Spleen (tissue), 11 donors: Measurements from ENCODE around the gene SLC27A1. TPM values are rescaled to one million over a fixed set of nuclear protein-coding genes. Genes with fewer than 3 reads are reported as not detected.

Experiments used
- DNase-seq: peaks from one replicate; pipeline ENCODE4 v3.0.0-alpha.2; 2020
- H3K27ac ChIP-seq, 8 donors: fragments of 200-600 bp; sonication (generic) in 7 of 8; 1 replicate in 4 of 8; 2 replicates in 4 of 8; pipeline versions ENCODE4 v1.5.0 to v1.8.0; 2016 to 2021; ENCODE audit warnings: inconsistent platforms in 4 of 8, mild to moderate bottlenecking in 4 of 8, moderate library complexity in 1 of 8
- H3K27me3 ChIP-seq, 7 donors: fragments of 200-600 bp; sonication (generic) in 6 of 7; replicated peaks in 1 of 7; 1 replicate in 4 of 7; 2 replicates in 3 of 7; pipeline versions ENCODE4 v1.5.0 to v1.8.0; 2016 to 2021; ENCODE audit warnings: inconsistent platforms in 3 of 7, mild to moderate bottlenecking in 1 of 7
- H3K36me3 ChIP-seq, 6 donors: fragments of 200-600 bp; sonication (generic) in 5 of 6; 1 replicate in 4 of 6; 2 replicates in 2 of 6; pipeline versions ENCODE4 v1.5.0 to v1.8.0; 2016 to 2021; ENCODE audit warnings: inconsistent platforms in 2 of 6
- H3K4me1 ChIP-seq, 6 donors: fragments of 200-600 bp; sonication (generic) in 5 of 6; 1 replicate in 3 of 6; 2 replicates in 3 of 6; pipeline versions ENCODE4 v1.5.0 to v1.8.0; 2016 to 2021; ENCODE audit warnings: inconsistent platforms in 3 of 6
- H3K4me3 ChIP-seq, 8 donors: fragments of 200-600 bp; sonication (generic) in 7 of 8; 1 replicate in 4 of 8; 2 replicates in 4 of 8; pipeline versions ENCODE4 v1.5.0 to v1.8.0; 2016 to 2021; ENCODE audit warnings: inconsistent platforms in 4 of 8, mild to moderate bottlenecking in 4 of 8, moderate library complexity in 2 of 8
- H3K9me3 ChIP-seq, 8 donors: fragments of 200-600 bp; sonication (generic) in 7 of 8; 1 replicate in 4 of 8; 2 replicates in 4 of 8; pipeline versions ENCODE4 v1.5.0 to v1.8.0; 2016 to 2021; ENCODE audit warnings: inconsistent platforms in 4 of 8
- POLR2A ChIP-seq, 3 donors: fragments of 450-650 bp; IDR thresholded peaks; one replicate each; pipeline ENCODE4 v1.5.1; 2017; ENCODE audit warnings: antibody characterized with exemption in 3 of 3, mild to moderate bottlenecking in 1 of 3
- POLR2AphosphoS5 ChIP-seq, 3 donors: sonication (generic); formaldehyde crosslinking; IDR thresholded peaks; one replicate each; pipeline ENCODE4 v1.5.1; 2017; ENCODE audit warnings: antibody characterized with exemption in 3 of 3
- WGBS, 5 donors: extraction: QIAGEN DNeasy Blood & Tissue Kit in 3 of 5; methylation state at CpG; one replicate each; pipeline versions ENCODE4 v1.1.5 to v1.1.7; 2013 to 2018; 5-methylcytosine and 5-hydroxymethylcytosine counted together
- intact Hi-C: fragments of 100-400 bp; cut with DNase I; formaldehyde crosslinking; loops from one replicate; pipeline ENCODE4 v1.15.0; 2023; ENCODE audit warnings: low total_unique reads
- polyA plus RNA-seq, 3 donors: library from polyadenylated mRNA; stranded (reverse); fragments of 200-250 nt; gene quantifications; one replicate each; pipeline ENCODE4 v1.2.1, GENCODE V29; 2013
- total RNA-seq, 7 donors: library from RNA; depleted of rRNA in 3 of 7; stranded (reverse); fragments of >200 nt in 3 of 7; fragmentation: NEBNext Ultra II Directional in 4 of 7; extraction: Animal tissue kit (Norgen Biotek cat#: 25700) in 4 of 7; gene quantifications; one replicate each; pipeline versions ENCODE4 v1.1.0 to v1.2.1, GENCODE V29; 2016 to 2021
- TF ChIP-seq, protein P1 (sequence below), 11 experiments: fragments of 200-600 bp in 7 of 11; fragments of 450-650 bp in 4 of 11; sonication (generic) in 4 of 11; IDR thresholded peaks in 8 of 11; conservative IDR thresholded peaks in 3 of 11; 1 replicate in 7 of 11; 2 replicates in 4 of 11; pipeline versions ENCODE4 v1.4.0 to v1.8.0; 2016 to 2021; ENCODE audit warnings: antibody characterized with exemption in 11 of 11, inconsistent platforms in 4 of 11, mild to moderate bottlenecking in 1 of 11
- donor health status: healthy with polysubstance abuse.
- donor health status: DM: no; HTN: no; CAD: no; lungs with moderate emphysema.
- donor health status: DM: no; HTN: no; CAD: no.
- donor health status: Bipolar disorder and iron deficiency.
- donor health status: healthy.
- donor health status: DM: no; HTN: no; CAD: no.
- donor health status: DM: yes; HTN: yes; CAD: no.

SLC27A1 gene
- total and polyA plus RNA-seq, 10 donors: 4.8 to 23.3 (median 14.8) TPM

DNA sequence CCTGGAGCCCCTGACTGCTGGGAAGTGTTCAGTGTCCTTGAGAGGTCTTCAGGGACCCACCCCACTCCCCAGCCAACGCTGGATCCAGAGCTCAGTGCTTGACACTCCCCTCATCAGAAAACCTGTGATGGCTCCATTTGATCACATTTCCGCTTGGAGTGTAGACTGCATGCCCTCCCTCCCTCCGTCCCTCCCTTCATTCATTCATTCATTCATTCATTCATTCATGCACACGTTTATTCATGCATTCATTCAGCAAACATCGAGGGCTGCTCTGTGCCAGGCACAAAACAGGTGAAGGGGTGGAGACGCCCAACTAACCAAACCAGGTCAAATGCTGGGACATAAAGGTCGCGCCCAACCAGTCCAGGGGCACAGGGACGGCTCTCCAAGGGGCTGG, 54.8 kb downstream of the SLC27A1 start:
- Histone ChIP-seq H3K9me3 (peaks cover 0 to 6% (median 3%) of the 10 kb centered on the region in 8 donors), H3K4me3 (no peak overlapping the region), H3K27ac (peak overlapping the region in 4 of 8 donors; percentile 77 to 93 (median 90)), H3K4me1 (peaks cover 16 to 90% (median 57%) of the 10 kb centered on the region in 6 donors), H3K36me3 (peaks cover 0 to 17% (median 8%) of the 10 kb centered on the region in 6 donors), H3K27me3 (peaks cover 0 to 17% (median 0%) of the 10 kb centered on the region in 7 donors)
- 78 to 87% (median 79%) methylated on average over 9 of the region's 9 CpGs for WGBS, 5 donors
- no peak for DNase-seq
- TF ChIP-seq, protein P1, sequence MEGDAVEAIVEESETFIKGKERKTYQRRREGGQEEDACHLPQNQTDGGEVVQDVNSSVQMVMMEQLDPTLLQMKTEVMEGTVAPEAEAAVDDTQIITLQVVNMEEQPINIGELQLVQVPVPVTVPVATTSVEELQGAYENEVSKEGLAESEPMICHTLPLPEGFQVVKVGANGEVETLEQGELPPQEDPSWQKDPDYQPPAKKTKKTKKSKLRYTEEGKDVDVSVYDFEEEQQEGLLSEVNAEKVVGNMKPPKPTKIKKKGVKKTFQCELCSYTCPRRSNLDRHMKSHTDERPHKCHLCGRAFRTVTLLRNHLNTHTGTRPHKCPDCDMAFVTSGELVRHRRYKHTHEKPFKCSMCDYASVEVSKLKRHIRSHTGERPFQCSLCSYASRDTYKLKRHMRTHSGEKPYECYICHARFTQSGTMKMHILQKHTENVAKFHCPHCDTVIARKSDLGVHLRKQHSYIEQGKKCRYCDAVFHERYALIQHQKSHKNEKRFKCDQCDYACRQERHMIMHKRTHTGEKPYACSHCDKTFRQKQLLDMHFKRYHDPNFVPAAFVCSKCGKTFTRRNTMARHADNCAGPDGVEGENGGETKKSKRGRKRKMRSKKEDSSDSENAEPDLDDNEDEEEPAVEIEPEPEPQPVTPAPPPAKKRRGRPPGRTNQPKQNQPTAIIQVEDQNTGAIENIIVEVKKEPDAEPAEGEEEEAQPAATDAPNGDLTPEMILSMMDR (IDR thresholded peaks at IDR 0.05 in 8 of 11, conservative IDR thresholded peaks at IDR 0.05 in 3 of 11): no peak
- no peak for TF ChIP-seq POLR2AphosphoS5 (IDR thresholded peaks at IDR 0.05)
- TF ChIP-seq POLR2A (IDR thresholded peaks at IDR 0.05): no peak
- intact Hi-C loops: no loop called here

DNA sequence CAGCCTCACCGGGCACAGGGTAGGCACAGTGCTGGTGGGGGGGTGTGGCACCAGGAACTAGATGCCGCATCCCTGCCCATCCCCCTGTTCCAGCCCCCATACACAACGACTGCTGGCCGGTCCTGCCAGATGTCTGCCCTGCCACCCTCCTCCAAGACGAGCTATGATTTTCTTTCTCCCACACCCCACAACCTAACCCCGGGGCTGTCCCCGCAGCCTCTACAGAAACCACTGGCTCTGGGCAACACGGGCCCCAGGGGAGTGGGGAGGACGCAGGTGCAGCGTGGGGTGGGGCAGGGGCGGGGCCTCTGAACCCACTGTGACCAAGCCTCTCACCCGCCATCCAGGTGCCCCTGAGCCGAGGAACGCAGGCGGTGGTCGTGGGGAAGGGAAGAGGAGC, 56.6 kb downstream of the SLC27A1 start:
- peak overlapping the region; percentile 23 to 80 (median 48) for H3K4me3 ChIP-seq
- peaks cover 0 to 17% (median 0%) of the 10 kb centered on the region in 7 donors for H3K27me3 ChIP-seq
- peaks cover 0 to 6% (median 3%) of the 10 kb centered on the region in 8 donors for H3K9me3 ChIP-seq
- peaks cover 0 to 10% (median under 1%) of the 10 kb centered on the region in 6 donors for H3K36me3 ChIP-seq
- intact Hi-C loops: no loop called here
- peaks cover 16 to 87% (median 65%) of the 10 kb centered on the region in 6 donors for H3K4me1 ChIP-seq
- peak; percentile 93 for DNase-seq
- H3K27ac ChIP-seq: peak overlapping the region in 7 of 8 donors; percentile 20 to 93 (median 77)
- no peak for TF ChIP-seq POLR2A (IDR thresholded peaks at IDR 0.05)
- TF ChIP-seq POLR2AphosphoS5 (IDR thresholded peaks at IDR 0.05): peak; percentile 57 to 74 (median 73)
- WGBS, 5 donors: 33 to 58% (median 39%) methylated on average over 15 to 16 of the region's 16 CpGs

DNA sequence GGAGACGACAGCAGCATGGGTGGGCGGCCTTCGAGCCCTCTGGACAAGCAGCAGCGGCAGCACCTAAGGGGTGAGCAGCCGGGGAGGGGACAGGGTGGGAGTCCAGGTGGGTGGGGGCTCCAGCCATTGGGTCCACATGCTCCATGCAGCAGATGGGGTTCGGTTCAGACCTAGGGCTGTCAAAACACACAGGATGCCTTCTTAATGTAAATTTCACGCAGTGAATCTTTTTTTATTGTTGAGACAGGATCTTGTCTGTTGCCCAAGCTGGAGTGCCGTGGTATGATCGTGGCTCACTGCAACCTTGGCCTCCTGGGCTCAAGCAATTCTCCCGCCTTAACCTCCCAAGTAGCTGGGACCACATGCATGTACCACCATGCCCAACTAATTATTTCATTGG, 57.0 kb downstream of the SLC27A1 start:
- DNase-seq: no peak
- intact Hi-C loops: no loop called here
- H3K27me3 ChIP-seq: peaks cover 0 to 17% (median 0%) of the 10 kb centered on the region in 7 donors
- TF ChIP-seq POLR2AphosphoS5 (IDR thresholded peaks at IDR 0.05) (peak in 1 of 3 donors; percentile 3), POLR2A (IDR thresholded peaks at IDR 0.05) (no peak)
- 47 to 61% (median 53%) methylated on average over 10 of the region's 10 CpGs for WGBS, 5 donors
- peak overlapping the region in 6 of 8 donors; percentile 55 to 93 (median 78) for H3K27ac ChIP-seq
- H3K36me3 ChIP-seq: peaks cover 0 to 14% (median 3%) of the 10 kb centered on the region in 6 donors
- peak overlapping the region; percentile 23 to 80 (median 48) for H3K4me3 ChIP-seq
- H3K9me3 ChIP-seq: peaks cover 0 to 6% (median 3%) of the 10 kb centered on the region in 8 donors
- peaks cover 14 to 87% (median 61%) of the 10 kb centered on the region in 6 donors for H3K4me1 ChIP-seq

DNA sequence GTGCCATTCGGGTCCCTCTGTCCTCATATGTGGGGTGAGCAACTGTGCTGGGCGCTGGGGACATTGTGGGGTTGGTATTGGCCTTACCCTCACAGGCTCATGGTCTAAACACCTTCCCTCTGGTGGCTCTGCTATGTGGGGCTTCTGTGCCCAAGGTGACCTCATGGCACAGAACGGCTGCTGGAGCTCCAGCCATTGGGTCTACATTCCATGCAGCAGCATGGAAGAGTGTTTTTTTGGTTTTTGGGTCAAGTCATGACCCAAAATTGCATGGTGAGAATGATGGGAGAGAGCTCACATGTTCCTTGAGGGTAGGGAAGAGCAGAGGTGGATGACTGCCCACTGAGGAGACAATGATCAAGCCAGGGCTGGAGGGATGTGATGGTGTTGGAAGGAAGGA, 58.3 kb downstream of the SLC27A1 start:
- Histone ChIP-seq H3K4me3 (peak overlapping the region in 7 of 8 donors; percentile 41 to 80 (median 49)), H3K9me3 (peaks cover 0 to 6% (median 3%) of the 10 kb centered on the region in 8 donors), H3K27ac (peak overlapping the region in 4 of 8 donors; percentile 10 to 93 (median 84)), H3K36me3 (peaks cover 0 to 25% (median 6%) of the 10 kb centered on the region in 6 donors), H3K4me1 (peaks cover 5 to 76% (median 48%) of the 10 kb centered on the region in 6 donors), H3K27me3 (peaks cover 0 to 17% (median 0%) of the 10 kb centered on the region in 7 donors)
- TF ChIP-seq POLR2AphosphoS5 (IDR thresholded peaks at IDR 0.05): no peak
- no peak for TF ChIP-seq POLR2A (IDR thresholded peaks at IDR 0.05)
- TF ChIP-seq, protein P1 (IDR thresholded peaks at IDR 0.05 in 8 of 11, conservative IDR thresholded peaks at IDR 0.05 in 3 of 11): no peak
- DNase-seq: no peak
- intact Hi-C loops: no loop called here
- 85 to 100% (median 88%) methylated on average over 3 of the region's 3 CpGs for WGBS, 5 donors
